CD4-positive, alpha-beta T cell treated with Interleukin-6 for 4 hours (primary cell): ENCODE results near the gene THADA.
"Not testable (repeated sequence)": the region's sequence is repeated elsewhere in the genome, so short reads cannot be mapped to it uniquely, and the experiment has no call there.

Experiments used
- DNase-seq: peaks from one replicate; pipeline ENCODE4 v3.0.0-alpha.2; 2020; ENCODE audit warnings: mixed read lengths

Gene THADA

GRCh38 chr2:43194121-43194869 is 401.5 kb downstream of the THADA start:
- no peak for DNase-seq

GRCh38 chr2:43193652-43194120 is 402.2 kb downstream of the THADA start:
- no peak for DNase-seq

DNA sequence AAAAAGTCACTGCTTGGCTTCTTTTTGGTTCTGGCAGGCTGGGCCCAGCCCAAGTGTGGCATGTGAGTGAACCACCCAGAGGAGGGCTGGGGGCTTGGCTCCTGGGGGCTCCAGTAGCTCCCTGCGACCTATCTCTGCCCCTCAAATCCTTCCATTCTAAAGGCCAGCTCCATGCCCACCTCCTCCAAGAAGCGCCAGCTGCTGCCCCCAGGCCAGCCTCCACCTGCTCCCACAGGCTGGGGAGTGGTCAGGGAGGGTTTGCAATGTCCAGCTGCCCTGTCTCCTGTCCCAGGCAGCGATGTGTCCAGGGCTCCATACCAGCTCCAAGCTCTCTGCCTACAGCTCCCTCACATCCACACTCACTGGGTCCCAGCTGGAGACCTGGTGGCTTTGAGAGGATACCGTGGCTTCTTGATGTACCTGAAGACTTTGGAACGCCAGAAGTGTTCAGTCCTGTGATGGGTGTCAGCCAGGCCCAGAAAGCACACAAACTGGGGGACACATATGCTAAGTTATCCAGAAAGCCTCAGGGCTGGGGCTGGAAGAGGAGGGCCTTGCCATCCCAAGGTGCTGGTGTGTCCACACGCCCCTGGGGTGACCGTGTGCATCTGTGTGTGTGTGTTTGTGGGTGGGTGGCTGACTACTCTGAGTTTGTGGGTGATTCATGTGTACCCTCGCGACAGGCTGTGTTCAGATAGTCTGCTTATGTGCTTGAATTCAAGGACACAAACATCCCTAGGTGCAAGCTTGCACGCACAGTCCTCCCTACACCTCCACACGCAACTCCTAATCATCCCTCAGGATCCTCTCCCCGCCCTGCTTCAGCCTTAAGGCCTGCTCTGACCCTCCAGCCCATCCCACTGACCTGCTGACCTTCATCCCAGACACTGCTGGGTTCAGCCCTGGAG is 402.8 kb downstream of the THADA start:
- DNase-seq: peak; percentile 51

- DNase-seq: peak; percentile 48
Measured at GRCh38 chr2:43191947-43192516, 403.8 kb downstream of the THADA start.

DNA sequence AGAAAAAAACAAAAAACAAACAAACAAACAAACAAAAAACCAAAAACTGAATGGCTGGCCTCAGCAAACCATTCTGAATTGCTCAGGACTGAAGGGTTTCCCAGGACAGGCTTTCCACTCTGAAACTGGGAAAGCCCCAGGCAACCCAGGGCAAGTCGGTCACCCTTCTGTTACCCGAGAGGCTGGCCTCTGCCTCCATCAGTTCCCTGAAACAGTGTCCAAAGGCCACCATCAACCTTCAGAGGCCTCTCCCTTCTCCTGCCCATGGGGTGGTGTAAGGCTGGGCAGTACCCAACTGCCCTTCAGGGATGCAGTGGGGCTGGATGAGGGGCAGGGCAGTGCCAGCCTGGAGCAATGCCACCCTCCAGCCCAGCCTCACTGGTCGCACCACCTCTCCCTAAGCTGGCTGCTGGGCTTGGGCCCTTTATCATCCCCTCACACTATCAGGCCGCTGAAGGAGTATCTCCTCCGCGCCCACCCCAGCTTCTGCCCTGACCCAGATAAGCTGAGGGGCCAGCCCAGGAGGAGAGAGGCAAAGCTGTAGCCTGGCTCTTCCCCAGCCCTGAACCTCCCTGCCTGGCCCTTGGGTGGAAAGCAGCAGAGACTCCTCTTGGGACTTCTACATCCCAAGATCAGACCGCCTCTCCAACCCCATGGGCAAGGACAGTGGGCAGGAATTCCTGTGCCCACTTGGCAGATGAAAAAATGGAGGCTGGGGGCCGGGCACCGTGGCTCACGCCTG is 405.4 kb downstream of the THADA start:
- no peak for DNase-seq

DNA sequence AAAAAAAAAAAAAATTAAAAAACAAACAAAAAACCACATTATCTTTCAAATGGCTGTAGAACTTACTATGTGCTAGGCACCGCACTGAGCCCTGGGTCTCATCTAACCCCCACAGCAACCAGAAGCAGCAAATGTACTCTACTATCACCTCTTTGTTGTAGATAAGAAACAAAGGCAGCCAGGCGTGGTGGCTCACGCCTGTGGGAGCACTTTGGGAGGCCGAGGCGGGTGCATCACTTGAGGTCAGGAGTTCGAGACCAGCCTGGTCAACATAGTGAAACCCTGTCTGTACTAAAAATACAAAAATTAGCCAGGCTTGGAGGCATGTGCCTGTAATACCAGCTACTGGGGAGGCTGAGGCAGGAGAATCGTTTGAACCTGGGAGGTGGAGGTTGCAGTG is 406.0 kb downstream of the THADA start:
- DNase-seq: not testable (repeated sequence)

DNA sequence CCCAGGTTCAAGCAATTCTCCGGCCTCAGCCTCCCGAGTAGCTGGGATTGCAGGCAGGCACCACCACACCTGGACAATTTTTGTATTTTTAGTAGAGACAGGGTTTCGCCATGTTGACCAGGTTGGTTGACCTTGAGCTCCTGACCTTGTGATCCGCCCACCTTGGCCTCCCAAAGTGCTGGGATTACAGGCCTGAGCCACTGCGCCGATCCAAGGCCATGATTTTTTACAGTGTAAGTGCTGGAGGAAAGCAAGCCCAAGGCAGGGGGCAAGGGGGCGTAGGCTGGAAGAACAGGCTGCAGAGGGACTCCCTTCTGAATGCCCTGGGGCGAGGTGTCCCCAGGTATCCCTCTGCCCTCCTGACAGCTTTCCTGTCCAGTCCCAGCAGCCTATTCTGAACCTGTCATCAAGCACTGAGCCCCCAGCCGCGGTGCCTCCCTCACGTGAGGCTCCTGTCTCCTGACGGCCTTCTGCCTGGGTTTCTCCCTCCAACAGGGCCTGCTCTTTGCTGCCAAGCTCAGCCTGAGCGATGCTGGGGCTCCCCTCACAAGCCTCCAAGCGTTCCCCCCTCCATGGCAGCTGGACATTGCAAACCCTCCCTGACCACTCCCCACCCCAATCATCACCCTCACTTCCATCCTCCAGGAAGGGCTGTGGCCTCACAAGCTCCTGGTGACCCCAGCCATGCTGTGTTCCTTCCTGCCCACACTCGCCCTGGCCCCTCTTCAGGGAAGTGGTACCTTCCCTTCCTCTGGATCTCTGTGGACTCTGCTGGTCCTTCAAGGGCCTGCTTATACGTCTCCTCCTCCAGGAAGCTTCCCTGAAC is 407.1 kb downstream of the THADA start:
- no peak for DNase-seq

DNA sequence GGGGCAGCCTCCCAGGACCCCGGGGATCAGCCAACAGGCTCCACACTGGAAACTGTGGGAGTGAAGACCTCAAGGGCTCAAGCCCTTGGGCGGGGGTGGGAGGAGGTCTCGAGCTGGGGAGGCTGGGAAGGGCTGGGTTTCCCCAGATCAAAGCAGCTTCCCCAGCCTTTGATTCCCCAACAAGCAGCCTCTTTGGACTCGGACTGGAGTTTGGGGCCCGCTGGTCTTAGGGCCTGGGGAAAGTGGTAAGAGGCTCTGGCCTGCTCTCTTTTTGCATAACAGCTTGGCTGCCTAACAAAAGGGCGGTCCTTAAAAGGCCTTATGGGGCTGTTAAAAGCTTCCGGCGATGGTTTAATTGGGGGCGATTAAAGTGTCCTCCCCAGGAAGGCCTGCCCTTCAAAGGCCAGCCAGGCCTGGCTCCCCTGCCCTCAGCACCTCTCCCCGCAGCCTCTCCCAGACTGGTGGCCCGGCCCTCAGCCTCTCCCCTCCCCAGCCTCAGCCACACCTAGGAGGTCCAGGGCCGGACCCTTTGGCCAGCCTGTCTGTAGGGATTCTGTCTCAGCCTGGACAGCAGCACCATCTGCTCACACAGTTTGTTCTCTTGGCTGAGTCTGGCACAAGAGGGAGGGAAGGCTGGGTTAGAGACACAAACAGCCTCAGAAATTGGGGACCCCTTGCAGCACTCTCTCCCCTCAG is 409.0 kb downstream of the THADA start:
- DNase-seq: no peak

GRCh38 chr2:43186321-43186678 is 409.5 kb downstream of the THADA start:
- DNase-seq: no peak

DNA sequence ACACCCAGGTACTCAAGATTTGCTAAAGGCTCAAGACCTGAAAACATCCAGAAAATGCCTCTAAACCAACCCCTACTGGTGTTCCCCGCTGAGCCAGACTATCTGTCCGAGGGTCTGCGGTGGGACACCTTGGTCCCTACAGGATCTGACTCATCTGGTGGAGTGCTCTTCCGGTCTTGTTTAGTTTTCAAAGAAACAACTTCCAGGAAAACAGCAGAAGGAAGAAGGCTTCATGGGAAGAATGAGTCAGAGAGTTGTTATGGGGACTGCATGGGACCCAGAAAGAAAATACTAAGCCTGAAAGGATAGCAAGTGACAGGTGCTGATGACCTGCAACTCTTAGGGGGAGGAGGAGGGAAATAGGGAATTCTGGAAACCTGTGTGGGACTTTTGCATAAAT is 410.7 kb downstream of the THADA start:
- no peak for DNase-seq

DNA sequence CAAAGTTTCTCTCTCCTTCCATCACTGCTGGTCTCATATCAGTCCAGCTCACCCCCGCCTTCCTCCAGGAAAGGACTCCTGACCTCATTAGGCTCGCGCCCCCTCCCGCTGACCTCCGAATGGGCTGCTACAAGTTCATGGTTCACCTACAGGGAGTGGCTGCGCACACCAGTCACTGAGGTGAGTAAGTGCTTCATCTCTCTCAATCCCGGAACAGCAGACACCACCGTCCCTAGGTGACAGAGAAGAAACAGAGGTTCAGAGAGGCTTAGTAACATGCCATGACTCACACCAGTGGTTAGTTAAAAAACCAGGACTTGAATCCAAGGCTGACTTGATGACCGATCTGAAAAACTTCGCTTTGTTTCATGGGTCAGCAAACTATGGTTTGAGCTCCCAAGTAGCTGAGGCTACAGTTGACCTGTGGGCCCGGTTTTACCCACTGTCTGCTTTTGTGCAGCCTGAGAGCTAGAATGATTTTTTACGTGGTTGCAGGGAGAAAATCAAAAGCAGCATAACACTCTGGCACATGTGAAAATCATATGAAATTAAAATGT is 411.4 kb downstream of the THADA start:
- peak; percentile 70 for DNase-seq

GRCh38 chr2:43183743-43184142 is 412.1 kb downstream of the THADA start:
- no peak for DNase-seq

DNA sequence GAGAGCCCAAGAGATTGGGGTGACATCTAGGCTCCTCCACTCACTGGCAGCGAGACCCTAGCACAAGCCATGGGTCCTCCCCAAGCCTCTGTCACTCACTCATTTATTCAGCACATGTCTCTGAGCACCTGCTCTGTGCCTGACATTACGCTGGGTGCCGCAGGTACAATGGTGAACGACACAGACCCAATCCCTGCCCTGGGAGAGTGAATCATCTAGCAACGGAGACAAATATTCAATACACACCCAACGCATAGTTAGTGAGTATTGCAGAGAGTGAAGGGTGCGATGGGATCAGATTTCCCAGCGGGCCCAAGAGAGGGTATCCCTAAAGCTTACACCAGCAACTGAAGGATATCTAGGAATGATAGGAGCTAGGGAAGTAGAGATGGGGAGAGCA is 414.9 kb downstream of the THADA start:
- DNase-seq: no peak
